Keratinocyte (primary cell): Measurements from ENCODE around the gene RHOA. TPM values are rescaled to one million over a fixed set of nuclear protein-coding genes. Genes with fewer than 3 reads are reported as not detected.

Experiments
- DNase-seq: peaks from one replicate; pipeline ENCODE4 v3.0.0-alpha.2; 2011; ENCODE audit warnings: low read depth, missing footprints, low spot score
- FAIRE-seq: peaks from 2 replicates; lab custom pipeline; 2011; peaks lifted over from hg19 to GRCh38; lab: Jason Lieb, UNC
- H2AFZ ChIP-seq: 2 replicates; pipeline ENCODE4 v1.6.0; 2012; ENCODE audit warnings: low read length, control low read depth, inconsistent platforms; ENCODE audit not compliant: control insufficient read depth
- H3K27ac ChIP-seq: 2 replicates; pipeline ENCODE4 v1.5.1; 2011; ENCODE audit warnings: low read length; ENCODE audit not compliant: control insufficient read depth, insufficient read depth
- H3K27me3 ChIP-seq: 3 replicates; pipeline ENCODE4 v1.6.0; 2011; ENCODE audit warnings: low read length; ENCODE audit not compliant: control insufficient read depth, insufficient read depth; ENCODE audit errors: extremely low read depth
- H3K36me3 ChIP-seq, 2 experiments: 2 replicates in 1 of 2; 3 replicates in 1 of 2; pipeline ENCODE4 v1.5.1; 2011; ENCODE audit warnings: low read length in 2 of 2, mild to moderate bottlenecking in 1 of 2; ENCODE audit not compliant: control insufficient read depth in 2 of 2, insufficient read depth in 2 of 2; ENCODE audit errors: extremely low read depth in 1 of 2
- H3K4me1 ChIP-seq: 3 replicates; pipeline ENCODE4 v1.5.1; 2011; ENCODE audit warnings: low read length; ENCODE audit not compliant: control insufficient read depth, insufficient read depth; ENCODE audit errors: extremely low read depth
- H3K4me2 ChIP-seq: 3 replicates; pipeline ENCODE4 v1.6.0; 2011; ENCODE audit warnings: low read depth, low read length; ENCODE audit not compliant: control insufficient read depth, insufficient read depth; ENCODE audit errors: extremely low read depth
- H3K4me3 ChIP-seq, 3 experiments: fragments of 200-600 bp in 1 of 3; sonication (generic) in 1 of 3; 2 replicates in 2 of 3; 3 replicates in 1 of 3; pipeline ENCODE4 v1.5.1; 2011 to 2016; ENCODE audit warnings: low read length in 3 of 3, mild to moderate bottlenecking in 3 of 3, control low read depth in 2 of 3, inconsistent platforms in 1 of 3, low read depth in 1 of 3, mixed read lengths in 1 of 3, mixed run types in 1 of 3, moderate library complexity in 1 of 3; ENCODE audit not compliant: control insufficient read depth in 2 of 3, insufficient read depth in 2 of 3; ENCODE audit errors: extremely low read depth in 1 of 3
- H3K79me2 ChIP-seq: 2 replicates; pipeline ENCODE4 v1.6.0; 2012; ENCODE audit warnings: low read length; ENCODE audit not compliant: control insufficient read depth, insufficient read depth
- H3K9ac ChIP-seq: 3 replicates; pipeline ENCODE4 v1.6.0; 2011; ENCODE audit warnings: low read length; ENCODE audit not compliant: control insufficient read depth, insufficient read depth; ENCODE audit errors: extremely low read depth
- H3K9me1 ChIP-seq: 3 replicates; pipeline ENCODE4 v1.6.0; 2011; ENCODE audit warnings: low read length; ENCODE audit not compliant: control insufficient read depth, insufficient read depth; ENCODE audit errors: extremely low read depth
- H3K9me3 ChIP-seq: 2 replicates; pipeline ENCODE4 v1.5.1; 2012; ENCODE audit warnings: low read depth, low read length; ENCODE audit not compliant: control insufficient read depth
- H4K20me1 ChIP-seq: 3 replicates; pipeline ENCODE4 v1.6.0; 2011; ENCODE audit warnings: low read length; ENCODE audit not compliant: control insufficient read depth, insufficient read depth; ENCODE audit errors: extremely low read depth
- EZH2 ChIP-seq: IDR thresholded peaks from one replicate; pipeline ENCODE4 v1.6.1; 2012; ENCODE audit warnings: inconsistent platforms, mild to moderate bottlenecking, low read length, moderate library complexity
- dilution Hi-C: fragments of 300-500 bp; cut with MboI; formaldehyde crosslinking; loops from one replicate; pipeline ENCODE4 v1.7.0; 2020; ENCODE audit warnings: low sequenced_read_pairs; ENCODE audit not compliant: extremely low pct_ligation_motif_present
- polyA plus RNA-seq, 5 experiments: library from polyadenylated mRNA; depleted of rRNA in 3 of 5; stranded (reverse) in 3 of 5; stranded (forward) in 1 of 5; unstranded in 1 of 5; fragments of >200 nt; gene quantifications; 1 replicate in 1 of 5; 2 replicates in 3 of 5; 3 replicates in 1 of 5; pipeline versions ENCODE4 v1.2.1 to v1.2.3, GENCODE V29; 2011 to 2012; ENCODE audit warnings: missing spikeins in 2 of 5, low read depth in 1 of 5, low replicate concordance in 1 of 5
- TF ChIP-seq, protein P1 (sequence below), 3 experiments: IDR thresholded peaks in 1 of 3; conservative IDR thresholded peaks in 1 of 3; optimal IDR thresholded peaks in 1 of 3; 2 replicates in 2 of 3; 3 replicates in 1 of 3; pipeline versions ENCODE3 to v1.5.1; 2011; ENCODE audit warnings: low read length in 3 of 3, mild to moderate bottlenecking in 3 of 3, moderate library complexity in 2 of 3, control low read depth in 1 of 3, inconsistent platforms in 1 of 3; ENCODE audit not compliant: insufficient read depth in 2 of 3; ENCODE audit errors: extremely low read depth in 1 of 3

The RHOA gene
- polyA plus RNA-seq, 1 donor (not counting 4 experiments of a cell fraction or from before 2014, with no cell fraction given) = 332 TPM

DNA sequence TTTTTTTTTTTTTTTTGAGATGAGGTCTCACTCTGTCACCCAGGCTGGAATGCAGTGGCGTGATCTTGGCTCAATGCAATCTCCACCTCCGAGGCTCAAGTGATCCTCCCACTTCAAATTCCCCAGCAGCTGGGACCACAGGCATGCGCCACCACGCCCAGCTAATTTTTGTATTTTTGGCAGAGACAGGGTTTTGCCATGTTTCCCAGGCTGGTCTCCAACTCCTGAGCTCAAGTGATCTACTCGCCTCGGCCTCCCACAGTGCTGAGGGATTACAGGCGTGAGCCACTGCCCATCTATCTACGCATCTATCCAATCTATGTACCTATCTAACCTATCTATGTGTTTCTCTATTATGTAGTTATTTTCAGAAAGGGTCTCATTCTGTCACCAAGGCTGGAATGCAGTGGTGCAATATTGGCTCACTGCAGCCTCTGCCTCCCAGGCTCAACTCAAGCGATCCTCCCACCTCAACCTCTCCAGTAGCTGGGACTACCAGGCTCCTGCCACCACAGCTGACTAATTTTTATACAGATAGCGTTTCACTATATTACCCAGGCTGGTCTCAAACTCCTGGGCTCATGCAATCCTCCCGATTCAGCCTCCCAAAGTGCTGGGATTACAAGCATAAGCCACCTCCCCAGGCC, 33.4 kb downstream of the RHOA start:
- Histone ChIP-seq H3K27me3 (no peaks in the 10 kb centered on the region), H3K4me3 (peak overlapping the region in 2 of 3 experiments; percentile 22 to 46), H3K79me2 (peaks cover 94% of the 10 kb centered on the region), H3K9me3 (no peaks in the 10 kb centered on the region), H4K20me1 (peaks cover 8% of the 10 kb centered on the region), H3K36me3 (peaks cover 13% of the 10 kb centered on the region in 2 experiments), H3K4me2 (peak overlapping the region; percentile 67), H3K27ac (peak overlapping the region; percentile 85), H3K4me1 (peaks cover 22% of the 10 kb centered on the region), H3K9me1 (peaks cover 3% of the 10 kb centered on the region), H2AFZ (no peak overlapping the region), H3K9ac (peak overlapping the region; percentile 60)
- dilution Hi-C loops = no loop called here
- TF ChIP-seq, protein P1, sequence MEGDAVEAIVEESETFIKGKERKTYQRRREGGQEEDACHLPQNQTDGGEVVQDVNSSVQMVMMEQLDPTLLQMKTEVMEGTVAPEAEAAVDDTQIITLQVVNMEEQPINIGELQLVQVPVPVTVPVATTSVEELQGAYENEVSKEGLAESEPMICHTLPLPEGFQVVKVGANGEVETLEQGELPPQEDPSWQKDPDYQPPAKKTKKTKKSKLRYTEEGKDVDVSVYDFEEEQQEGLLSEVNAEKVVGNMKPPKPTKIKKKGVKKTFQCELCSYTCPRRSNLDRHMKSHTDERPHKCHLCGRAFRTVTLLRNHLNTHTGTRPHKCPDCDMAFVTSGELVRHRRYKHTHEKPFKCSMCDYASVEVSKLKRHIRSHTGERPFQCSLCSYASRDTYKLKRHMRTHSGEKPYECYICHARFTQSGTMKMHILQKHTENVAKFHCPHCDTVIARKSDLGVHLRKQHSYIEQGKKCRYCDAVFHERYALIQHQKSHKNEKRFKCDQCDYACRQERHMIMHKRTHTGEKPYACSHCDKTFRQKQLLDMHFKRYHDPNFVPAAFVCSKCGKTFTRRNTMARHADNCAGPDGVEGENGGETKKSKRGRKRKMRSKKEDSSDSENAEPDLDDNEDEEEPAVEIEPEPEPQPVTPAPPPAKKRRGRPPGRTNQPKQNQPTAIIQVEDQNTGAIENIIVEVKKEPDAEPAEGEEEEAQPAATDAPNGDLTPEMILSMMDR (optimal IDR thresholded peaks at IDR 0.05 in 1 of 3, IDR thresholded peaks at IDR 0.05 in 1 of 3, conservative IDR thresholded peaks at IDR 0.05 in 1 of 3; ENCODE audit: extremely low read depth in 1 of 3, insufficient read depth in 2 of 3, low read length in 3 of 3) = no peak
- TF ChIP-seq EZH2 = no peak
- peak; percentile 43 for FAIRE-seq
- no peak for DNase-seq

DNA sequence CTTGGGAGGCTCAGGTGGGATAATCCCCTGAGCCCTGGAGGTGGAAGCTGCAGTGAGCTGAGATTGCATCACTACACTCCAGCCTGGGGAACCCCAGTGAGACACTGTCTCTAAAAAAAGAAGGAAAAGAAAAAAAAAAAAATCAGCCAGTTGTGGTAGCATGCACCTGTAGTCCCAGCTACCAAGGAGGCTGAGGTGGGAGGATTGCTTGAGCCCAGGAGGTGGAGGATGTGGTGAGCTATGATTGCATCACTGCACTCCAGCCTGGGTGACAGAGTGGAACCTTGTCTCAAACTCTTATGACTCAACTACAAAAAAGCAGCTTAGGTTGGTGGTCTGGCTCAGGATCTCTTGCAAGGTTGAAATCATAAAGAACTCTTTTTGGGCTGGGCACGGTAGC, 34.3 kb downstream of the RHOA start:
- Histone ChIP-seq H3K9ac (no peak overlapping the region), H2AFZ (no peak overlapping the region), H3K79me2 (peaks cover 94% of the 10 kb centered on the region), H3K9me1 (peaks cover 3% of the 10 kb centered on the region), H3K4me3 (no peak overlapping the region), H3K4me1 (peaks cover 22% of the 10 kb centered on the region), H3K27ac (peak overlapping the region; percentile 58), H3K36me3 (peaks cover 16 to 17% of the 10 kb centered on the region in 2 experiments), H3K4me2 (no peak overlapping the region), H4K20me1 (peaks cover 7% of the 10 kb centered on the region), H3K9me3 (no peaks in the 10 kb centered on the region), H3K27me3 (no peaks in the 10 kb centered on the region)
- TF ChIP-seq, protein P1 (optimal IDR thresholded peaks at IDR 0.05 in 1 of 3, IDR thresholded peaks at IDR 0.05 in 1 of 3, conservative IDR thresholded peaks at IDR 0.05 in 1 of 3; ENCODE audit: extremely low read depth in 1 of 3, insufficient read depth in 2 of 3, low read length in 3 of 3) = no peak
- no peak for FAIRE-seq
- dilution Hi-C loops = no loop called here
- no peak for DNase-seq
